T1000 (cell line): ENCODE data around the gene TOMM20.

ENCODE experiments used
- DNase-seq: peaks from one replicate; lab custom pipeline; 2025; ENCODE audit warnings: mixed read lengths; lab: John Stamatoyannopoulos, UW

TOMM20 gene

GRCh38 chr1:235134171-235134570 is 5.5 kb upstream of the TOMM20 start:
- DNase-seq: no peak

- DNase-seq: no peak
These were observed 4.4 kb upstream of the TOMM20 start for GRCh38 chr1:235133086-235133485.

DNA sequence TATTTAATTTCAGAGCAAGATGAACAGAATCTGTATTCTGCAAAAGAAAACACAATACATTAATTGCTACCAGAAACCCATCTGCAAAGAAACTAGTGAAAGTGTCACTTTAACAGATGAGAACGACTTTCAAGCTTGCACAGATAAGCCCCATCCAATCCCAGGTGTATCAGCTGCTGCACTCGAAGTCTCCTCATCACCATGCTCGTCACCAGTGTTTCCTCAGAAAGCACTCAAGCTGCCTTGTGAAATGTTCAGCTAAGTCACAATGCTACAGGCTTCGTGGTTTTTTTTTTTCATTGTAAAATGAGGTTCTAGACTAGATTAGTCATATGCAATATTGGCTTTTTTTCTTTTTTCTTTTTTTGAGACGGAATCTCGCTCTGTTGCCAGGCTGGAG is 3.3 kb upstream of the TOMM20 start:
- no peak for DNase-seq

GRCh38 chr1:235130766-235131270 is 2.2 kb upstream of the TOMM20 start:
- DNase-seq: no peak

- no peak for DNase-seq
These were observed 1.3 kb upstream of the TOMM20 start for GRCh38 chr1:235129774-235130570.

- DNase-seq: no peak
These were observed 743 bp downstream of the TOMM20 start for GRCh38 chr1:235127732-235128455.

DNA sequence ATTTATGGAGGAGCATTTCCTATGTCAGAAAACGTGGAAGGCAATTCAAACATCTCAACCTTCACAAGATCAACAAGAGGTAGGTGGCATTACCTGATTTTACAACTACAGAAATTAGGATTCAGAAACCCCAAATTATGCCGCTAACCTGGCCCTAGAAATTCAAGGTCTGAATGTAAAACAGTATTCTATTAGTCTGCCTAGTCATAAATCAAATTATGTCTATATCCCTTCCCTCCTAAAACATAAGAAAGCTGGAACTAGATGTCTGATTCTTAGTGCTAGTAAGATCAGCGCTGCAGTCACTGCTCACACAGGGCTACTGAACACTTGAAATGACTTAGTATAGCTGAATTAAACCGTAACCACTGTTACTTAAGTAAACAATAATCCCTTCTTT is 1.4 kb downstream of the TOMM20 start:
- no peak for DNase-seq

GRCh38 chr1:235124665-235125064 is 4.0 kb downstream of the TOMM20 start:
- DNase-seq: no peak

DNA sequence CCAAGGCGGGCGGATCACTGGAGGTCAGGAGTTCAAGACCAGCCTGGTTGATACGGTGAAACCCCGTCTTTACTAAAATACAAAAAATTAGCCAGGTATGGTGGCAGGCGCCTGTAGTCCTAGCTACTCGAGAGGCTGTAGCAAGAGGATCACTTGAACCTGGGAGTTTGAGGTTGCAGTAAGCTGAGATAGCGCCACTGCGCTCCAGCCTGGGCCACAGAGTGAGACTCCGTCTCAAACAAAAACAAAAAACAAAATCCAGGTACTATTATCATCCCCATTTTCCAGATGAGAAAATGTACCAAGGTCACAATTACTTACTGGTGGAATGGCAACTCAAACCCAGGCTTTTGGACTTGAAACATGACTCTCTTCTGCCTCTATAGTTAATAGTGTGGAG is 4.5 kb downstream of the TOMM20 start:
- DNase-seq: no peak

DNA sequence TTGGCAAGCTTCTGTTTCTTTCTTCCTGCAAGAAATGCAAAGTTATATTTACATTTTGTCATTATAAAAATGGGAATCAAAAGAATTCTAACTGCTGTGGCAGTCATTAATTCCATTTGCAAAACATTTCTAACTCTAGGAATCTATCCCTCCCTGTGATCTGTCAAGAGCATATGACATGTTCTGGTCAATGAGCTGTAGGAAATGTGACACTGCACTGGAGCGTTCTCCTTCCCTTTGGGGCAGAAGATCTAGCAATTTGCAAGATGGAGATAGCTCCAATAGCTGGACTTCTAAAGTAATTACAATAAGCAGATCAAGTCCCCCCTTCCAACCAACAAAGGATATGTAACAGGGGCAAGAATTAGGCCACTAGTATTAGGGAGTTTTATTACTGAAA is 6.3 kb downstream of the TOMM20 start:
- DNase-seq: no peak

GRCh38 chr1:235113183-235113917 is 15.3 kb downstream of the TOMM20 start:
- DNase-seq: no peak

DNA sequence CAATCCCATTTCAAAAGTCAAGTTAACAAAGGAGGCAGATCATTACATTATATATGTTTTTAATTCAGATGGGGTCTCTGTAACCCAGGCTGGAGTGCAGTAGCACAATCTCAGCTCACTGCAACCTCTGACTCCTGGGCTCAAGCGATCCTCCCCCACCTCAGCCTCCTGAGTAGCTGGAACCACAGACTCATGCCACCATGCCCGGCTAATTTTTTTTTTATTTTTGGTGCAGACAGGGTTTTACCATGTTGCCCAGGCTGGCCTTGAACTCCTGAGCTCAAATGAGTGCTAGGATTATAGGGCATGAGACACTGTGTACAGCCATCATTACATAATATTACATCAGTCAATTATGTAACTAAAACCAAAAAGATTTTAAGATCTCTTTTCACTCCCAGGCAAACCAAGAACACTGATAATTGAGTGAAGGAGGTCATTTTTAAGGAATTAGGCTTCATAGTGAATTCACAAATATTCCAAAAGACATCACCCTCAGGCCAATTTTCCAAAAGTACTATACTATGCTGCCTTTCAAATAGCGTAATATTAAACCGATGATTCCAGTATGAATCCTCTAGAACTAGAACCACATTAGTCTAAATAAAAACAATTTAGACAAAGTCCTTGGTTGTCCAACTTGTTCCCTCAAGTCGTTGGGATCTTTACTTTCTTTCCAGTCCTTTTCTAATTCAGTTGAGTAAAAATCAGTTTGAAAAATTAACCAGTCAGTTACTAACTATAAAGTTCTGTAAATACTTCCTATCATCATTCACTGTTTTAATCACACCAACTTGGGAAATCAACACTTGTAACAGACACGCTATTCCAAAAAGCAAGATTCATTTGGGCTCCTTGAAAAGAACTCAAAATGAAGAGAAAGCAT is 16.1 kb downstream of the TOMM20 start:
- no peak for DNase-seq

- DNase-seq: no peak
These were observed 17.5 kb downstream of the TOMM20 start for GRCh38 chr1:235111107-235111506.

DNA sequence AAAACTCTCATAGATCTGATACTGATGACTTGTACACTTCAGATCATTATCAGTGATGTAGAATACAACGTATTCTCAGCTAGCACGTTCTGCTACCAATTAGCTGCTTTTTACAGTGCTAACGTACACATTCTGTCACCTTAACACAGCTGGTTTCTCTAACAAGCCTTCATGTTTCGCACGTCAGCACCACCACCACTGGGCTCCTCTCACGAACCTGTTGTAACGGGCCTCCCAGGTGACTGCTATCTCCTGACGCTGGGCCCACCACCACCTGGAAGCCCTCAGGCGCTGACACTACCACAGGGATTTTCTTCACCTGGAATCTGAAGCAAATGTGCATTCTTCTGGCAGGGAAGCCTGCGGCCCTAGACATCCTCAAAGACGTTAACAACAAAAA is 19.8 kb downstream of the TOMM20 start:
- no peak for DNase-seq

GRCh38 chr1:235108185-235108593 is 20.4 kb downstream of the TOMM20 start:
- no peak for DNase-seq

- DNase-seq: no peak
These were observed 21.1 kb downstream of the TOMM20 start for GRCh38 chr1:235107368-235108184.

DNA sequence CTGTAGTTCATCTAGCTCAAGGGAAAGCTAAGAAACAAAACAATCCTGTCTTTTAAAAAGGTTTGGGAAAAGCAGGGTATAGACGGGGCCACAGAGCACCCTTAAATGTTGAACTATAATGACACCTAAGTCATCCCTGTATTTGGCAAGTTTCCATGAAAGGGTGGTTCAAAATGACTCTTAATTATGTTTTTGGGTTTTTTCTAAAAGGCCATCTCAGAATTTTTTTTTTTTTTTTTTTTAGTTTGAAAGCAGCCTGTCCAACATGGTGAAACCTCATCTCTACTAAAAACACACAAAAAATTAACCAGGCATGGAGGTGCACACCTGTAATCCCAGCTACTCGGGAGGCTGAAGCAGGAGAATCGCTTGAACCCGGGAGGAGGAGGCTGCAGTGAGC is 22.2 kb downstream of the TOMM20 start:
- no peak for DNase-seq

DNA sequence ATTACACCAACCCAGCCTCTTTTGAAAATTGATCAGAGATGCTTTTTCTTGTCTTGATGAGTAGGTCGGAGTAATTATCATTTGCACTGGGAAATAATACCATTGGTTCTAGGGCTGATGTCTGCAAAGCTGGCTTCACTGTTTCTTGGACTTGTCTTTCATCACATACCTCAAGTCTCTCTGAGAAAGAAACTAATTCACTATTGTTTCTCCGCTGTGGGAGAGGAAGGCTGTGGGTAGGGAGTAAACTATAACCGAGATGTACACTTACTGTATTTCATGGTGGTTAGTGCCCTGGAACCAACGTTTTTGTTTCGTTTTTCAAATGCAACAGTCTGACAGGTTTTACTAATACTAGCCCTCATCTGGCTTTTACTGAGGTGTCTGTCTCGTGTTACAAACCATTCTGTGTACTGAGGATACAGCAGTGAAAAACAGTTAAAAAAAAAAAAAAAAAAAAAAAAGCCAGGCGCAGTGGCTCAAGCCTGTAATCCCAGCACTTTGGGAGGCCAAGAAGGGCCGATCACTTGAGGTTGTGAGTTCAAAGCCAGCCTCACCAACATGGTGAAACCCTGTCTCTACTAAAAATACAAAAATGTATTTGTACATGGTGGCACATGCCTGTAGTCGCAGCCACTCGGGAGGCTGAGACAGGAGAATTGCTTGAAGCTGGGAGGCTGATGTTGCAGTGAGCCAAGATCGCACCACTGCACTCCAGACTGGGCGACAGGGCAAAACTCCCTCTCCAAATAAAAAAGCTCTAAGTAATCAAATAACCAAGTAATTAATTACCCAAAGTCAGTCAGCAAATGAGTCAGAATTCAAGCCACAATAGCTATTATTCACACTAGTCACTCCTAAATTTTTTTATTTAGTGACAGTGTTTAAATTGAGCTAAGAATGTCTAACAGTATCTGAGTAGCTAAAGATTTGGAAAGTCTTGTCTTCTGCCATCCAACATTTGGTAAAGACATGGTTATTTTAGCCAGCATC is 23.3 kb downstream of the TOMM20 start:
- no peak for DNase-seq

GRCh38 chr1:235102993-235103411 is 25.6 kb downstream of the TOMM20 start:
- DNase-seq: no peak

DNA sequence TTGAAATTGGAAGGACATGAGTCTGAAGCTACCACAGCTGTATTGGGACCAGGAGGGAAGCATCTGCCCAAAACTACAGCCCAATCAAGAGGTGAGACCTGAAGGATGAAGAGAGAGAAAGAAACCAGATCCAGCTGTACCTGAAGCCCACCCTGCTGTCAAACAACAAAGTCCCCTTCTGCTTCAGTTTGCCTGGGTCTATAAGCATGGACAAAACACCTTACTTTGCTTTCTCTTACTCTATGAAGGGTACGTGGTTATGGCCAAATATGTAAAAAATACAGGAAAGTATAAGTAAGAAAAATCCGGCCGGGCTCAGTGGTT is 26.4 kb downstream of the TOMM20 start:
- DNase-seq: no peak
